Kidney epithelial cell (primary cell): ENCODE results near the gene TRH. TPM values are rescaled to one million over a fixed set of nuclear protein-coding genes. Genes with fewer than 3 reads are reported as not detected.

Experiments used
- DNase-seq: peaks from one replicate; pipeline ENCODE4 v3.0.0-alpha.2; 2010; ENCODE audit warnings: low read depth
- H3K27me3 ChIP-seq: 2 replicates; pipeline ENCODE4 v1.6.0; 2011; ENCODE audit warnings: low read length; ENCODE audit not compliant: control insufficient read depth, insufficient read depth
- H3K36me3 ChIP-seq: 2 replicates; pipeline ENCODE4 v1.5.1; 2011; ENCODE audit warnings: low read length; ENCODE audit not compliant: control insufficient read depth, insufficient read depth
- H3K4me3 ChIP-seq: 2 replicates; pipeline ENCODE4 v1.5.1; 2011; ENCODE audit warnings: low read depth, mild to moderate bottlenecking, control low read depth, low read length
- CTCF ChIP-seq: IDR thresholded peaks from 2 replicates; pipeline ENCODE4 v1.5.1; 2011; ENCODE audit warnings: mild to moderate bottlenecking, moderate library complexity, low read length, control low read depth, inconsistent platforms; ENCODE audit not compliant: insufficient read depth, poor library complexity, severe bottlenecking
- total RNA-seq: library from RNA; depleted of rRNA; stranded (reverse); fragments of >200 nt; gene quantifications from 2 replicates; pipeline ENCODE4 v1.2.3, GENCODE V29; 2015

TRH gene
- total RNA-seq, 1 donor from 2014 or later = not detected

GRCh38 chr3:129967761-129968160, 6.8 kb upstream of the TRH start:
- DNase-seq = no peak
- no peak overlapping the region for H3K4me3 ChIP-seq
- no peaks in the 10 kb centered on the region for H3K36me3 ChIP-seq
- TF ChIP-seq CTCF = no peak
- H3K27me3 ChIP-seq = peaks cover 21% of the 10 kb centered on the region

GRCh38 chr3:129971351-129972052, 3.0 kb upstream of the TRH start:
- Histone ChIP-seq H3K27me3 (peaks cover 57% of the 10 kb centered on the region), H3K4me3 (no peak overlapping the region), H3K36me3 (no peaks in the 10 kb centered on the region)
- DNase-seq = no peak
- TF ChIP-seq CTCF = no peak

GRCh38 chr3:129972301-129972700, 2.2 kb upstream of the TRH start:
- H3K4me3 ChIP-seq = no peak overlapping the region
- TF ChIP-seq CTCF = no peak
- H3K27me3 ChIP-seq = peaks cover 64% of the 10 kb centered on the region
- DNase-seq = no peak
- H3K36me3 ChIP-seq = no peaks in the 10 kb centered on the region

GRCh38 chr3:129973853-129974563, 512 bp upstream of the TRH start:
- Histone ChIP-seq H3K27me3 (peaks cover 69% of the 10 kb centered on the region), H3K36me3 (no peaks in the 10 kb centered on the region), H3K4me3 (no peak overlapping the region)
- no peak for TF ChIP-seq CTCF
- DNase-seq = no peak

GRCh38 chr3:129974833-129975704, 549 bp downstream of the TRH start:
- Histone ChIP-seq H3K27me3 (peaks cover 73% of the 10 kb centered on the region), H3K4me3 (no peak overlapping the region), H3K36me3 (no peaks in the 10 kb centered on the region)
- no peak for DNase-seq
- TF ChIP-seq CTCF = no peak
